Epithelial cell of esophagus (primary cell): ENCODE results near the gene MT1F.
A peak's percentile ranks its signal among the peaks of the same experiment; 100 is the strongest.

Source experiments
- DNase-seq: peaks from one replicate; pipeline ENCODE4 v3.0.0; 2010; ENCODE audit warnings: low read depth
- H3K4me3 ChIP-seq: 2 replicates; pipeline ENCODE4 v1.5.1; 2011; ENCODE audit warnings: mild to moderate bottlenecking, low read length, control low read depth
- TF ChIP-seq, protein P1 (sequence below): IDR thresholded peaks from 2 replicates; pipeline ENCODE4 v1.5.1; 2011; ENCODE audit warnings: low read depth, mild to moderate bottlenecking, low read length, control low read depth, inconsistent platforms; ENCODE audit not compliant: insufficient read depth; ENCODE audit errors: missing control alignments

Gene MT1F

DNA sequence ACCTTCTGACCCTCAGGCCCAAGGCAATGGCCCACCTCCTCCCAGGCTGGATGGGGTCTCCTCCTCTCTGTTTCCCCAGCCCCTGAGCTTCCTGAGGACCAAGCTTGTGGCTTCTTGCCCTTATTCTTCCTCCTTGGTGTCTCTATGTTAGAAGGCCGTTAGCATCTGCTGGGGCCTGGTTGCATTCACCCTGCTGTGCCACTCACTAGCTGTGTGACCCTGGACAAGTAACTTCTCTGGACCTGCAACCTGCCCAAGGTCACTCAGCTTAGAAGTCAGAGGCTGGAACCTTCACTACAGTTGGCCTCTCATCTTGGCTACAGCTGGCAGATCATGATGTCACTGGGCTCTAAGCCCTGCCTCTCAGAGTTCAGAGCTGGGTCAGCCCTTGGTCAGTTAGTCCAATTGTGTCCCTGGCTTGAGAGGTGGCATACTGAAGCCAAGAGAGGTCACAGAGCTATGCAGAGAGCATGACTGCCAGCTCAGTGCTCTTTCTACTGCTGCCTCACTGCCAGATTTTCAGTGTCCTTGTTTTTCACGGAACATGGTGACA, 46.4 kb upstream of the MT1F start:
- DNase-seq = no peak
- no peak overlapping the region for H3K4me3 ChIP-seq
- TF ChIP-seq, protein P1, sequence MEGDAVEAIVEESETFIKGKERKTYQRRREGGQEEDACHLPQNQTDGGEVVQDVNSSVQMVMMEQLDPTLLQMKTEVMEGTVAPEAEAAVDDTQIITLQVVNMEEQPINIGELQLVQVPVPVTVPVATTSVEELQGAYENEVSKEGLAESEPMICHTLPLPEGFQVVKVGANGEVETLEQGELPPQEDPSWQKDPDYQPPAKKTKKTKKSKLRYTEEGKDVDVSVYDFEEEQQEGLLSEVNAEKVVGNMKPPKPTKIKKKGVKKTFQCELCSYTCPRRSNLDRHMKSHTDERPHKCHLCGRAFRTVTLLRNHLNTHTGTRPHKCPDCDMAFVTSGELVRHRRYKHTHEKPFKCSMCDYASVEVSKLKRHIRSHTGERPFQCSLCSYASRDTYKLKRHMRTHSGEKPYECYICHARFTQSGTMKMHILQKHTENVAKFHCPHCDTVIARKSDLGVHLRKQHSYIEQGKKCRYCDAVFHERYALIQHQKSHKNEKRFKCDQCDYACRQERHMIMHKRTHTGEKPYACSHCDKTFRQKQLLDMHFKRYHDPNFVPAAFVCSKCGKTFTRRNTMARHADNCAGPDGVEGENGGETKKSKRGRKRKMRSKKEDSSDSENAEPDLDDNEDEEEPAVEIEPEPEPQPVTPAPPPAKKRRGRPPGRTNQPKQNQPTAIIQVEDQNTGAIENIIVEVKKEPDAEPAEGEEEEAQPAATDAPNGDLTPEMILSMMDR = no peak

DNA sequence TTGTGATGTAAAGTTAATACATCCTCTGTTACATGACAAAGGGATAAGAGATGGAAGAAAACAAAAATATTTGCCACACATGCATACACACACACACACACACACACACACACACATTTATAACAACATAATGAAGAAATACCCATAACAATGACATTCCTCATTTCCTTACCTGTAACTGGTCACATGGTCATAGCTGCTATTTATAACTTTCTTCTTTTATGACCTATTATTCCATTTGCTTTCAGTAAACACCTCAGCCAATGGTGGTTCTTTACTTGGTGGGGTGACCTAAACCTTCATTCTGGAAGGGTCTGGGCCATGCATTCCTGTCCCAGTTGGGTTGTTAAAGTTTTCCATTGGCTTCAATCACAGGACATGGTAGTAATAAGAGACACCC, 44.1 kb upstream of the MT1F start:
- H3K4me3 ChIP-seq = no peak overlapping the region
- TF ChIP-seq, protein P1 = no peak
- DNase-seq = peak; percentile 60

DNA sequence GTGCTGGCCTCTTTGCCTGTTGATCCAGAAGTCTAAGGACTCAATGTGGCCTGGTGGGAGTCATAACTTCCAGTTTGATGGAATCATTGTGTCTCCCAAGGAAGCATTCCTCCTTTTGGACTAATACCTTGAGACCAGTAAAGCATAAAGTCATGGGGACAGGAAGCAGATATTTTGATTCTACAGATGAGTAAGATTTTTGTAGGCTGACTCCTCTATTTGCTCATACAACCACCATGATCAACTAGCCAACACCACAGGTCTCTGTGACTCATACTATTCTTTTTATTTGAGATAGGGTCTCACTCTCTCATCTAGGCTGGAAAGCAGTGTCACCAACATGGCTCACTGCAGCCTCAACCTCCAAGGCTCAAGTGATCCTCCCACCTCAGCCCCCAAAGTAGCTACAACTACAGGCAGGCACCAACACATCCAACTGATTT, 43.2 kb upstream of the MT1F start:
- peak; percentile 80 for DNase-seq
- TF ChIP-seq, protein P1 = no peak
- no peak overlapping the region for H3K4me3 ChIP-seq

DNA sequence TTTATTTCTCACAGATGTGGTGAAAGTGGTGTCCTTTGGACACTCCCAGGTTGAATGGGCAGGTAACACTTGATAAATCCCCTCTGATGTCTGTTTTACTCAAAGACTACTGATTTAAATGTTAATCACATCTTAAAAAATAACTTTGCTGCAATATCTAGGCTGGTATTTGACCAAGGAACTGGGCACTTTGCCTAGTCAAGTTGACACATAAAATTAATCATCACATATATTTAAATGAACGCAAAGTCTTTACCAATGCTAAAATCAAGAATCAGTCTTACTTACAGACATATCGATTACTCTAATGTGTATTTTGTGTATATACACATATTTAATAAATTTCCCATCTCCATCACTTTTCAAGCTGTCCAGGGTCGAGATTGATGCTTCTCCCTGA, 42.4 kb upstream of the MT1F start:
- H3K4me3 ChIP-seq = no peak overlapping the region
- DNase-seq = peak; percentile 83
- TF ChIP-seq, protein P1 = no peak

DNA sequence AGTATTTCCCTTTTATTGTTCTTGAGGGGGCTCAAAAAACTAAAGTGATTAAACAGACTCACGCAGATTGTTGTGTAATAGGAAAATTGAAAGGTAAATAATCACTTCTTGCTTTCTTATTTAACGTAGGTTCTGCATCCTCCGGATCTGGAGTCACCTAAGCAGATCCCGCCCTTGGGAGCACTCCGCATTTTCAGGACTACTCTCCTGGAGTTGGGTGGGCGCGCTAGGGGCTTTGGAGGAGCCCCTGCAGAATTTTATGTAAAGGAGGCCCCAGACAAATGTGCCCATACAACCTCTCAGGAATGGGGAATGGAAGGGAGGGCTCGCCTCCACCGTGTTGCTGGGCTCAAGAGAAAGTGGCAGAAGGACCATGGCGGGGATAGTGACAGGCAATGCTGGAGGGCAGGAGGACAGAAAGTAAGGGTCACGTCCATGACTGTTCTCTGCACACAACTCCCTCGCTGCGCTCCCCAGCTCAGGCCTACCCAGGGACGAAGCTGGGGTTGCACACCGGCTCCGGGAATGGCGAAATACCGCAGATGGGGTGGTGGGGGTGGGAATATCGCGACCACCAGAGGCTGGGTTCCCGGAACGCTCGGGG, 41.0 kb upstream of the MT1F start:
- TF ChIP-seq, protein P1 = no peak

DNA sequence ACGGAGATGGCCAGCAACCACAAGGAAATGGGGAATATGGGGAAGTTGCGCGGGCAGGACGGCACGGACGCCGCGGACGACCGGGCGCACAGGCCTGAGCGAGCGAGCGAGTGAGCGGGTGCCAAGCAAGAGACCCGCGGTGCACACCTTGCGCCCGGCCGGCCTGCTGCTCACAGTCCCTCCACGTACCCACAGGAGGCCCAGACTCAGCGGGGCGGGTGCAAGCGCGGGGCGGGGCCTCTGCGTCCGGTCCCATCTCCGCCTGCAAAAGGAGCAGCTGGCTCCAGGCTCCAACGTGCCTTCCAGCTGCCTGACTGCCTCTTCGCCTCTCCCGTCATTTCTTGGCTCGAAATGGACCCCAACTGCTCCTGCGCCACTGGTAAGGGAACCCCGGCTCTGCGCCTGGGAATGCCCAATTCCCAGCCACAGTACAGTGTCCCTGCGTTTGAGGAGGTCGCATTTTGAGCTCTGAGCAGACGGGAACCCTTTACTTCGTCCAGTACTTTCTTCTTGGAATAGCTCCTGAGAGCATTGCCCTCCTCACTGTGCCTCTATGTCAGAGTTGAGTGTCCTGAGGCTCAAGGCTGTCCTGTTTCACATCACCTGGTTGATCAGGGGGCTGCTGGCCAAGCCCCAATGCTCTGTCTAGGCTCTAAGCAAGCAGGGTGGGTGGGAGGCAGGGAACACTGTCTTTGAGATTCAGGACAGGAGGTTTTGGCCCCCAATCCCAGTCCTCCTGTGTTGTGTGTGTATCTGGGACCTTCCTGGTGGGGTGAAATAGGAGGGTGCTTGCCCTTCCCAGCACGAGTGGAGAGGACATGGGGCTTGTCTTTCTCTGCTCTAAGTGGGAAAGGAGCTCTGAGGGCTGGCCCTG, 40.3 kb upstream of the MT1F start:
- peak; percentile 74 for DNase-seq
- TF ChIP-seq, protein P1 = no peak
- H3K4me3 ChIP-seq = no peak overlapping the region

More for the DNA sequence above, 41.0 kb upstream of the MT1F start:
- no peak overlapping the region for H3K4me3 ChIP-seq
- DNase-seq = no peak
